IPS DF 4.7 (cell line): Measurements from ENCODE around the gene SLC44A5.

ENCODE experiments used
- DNase-seq: peaks from one replicate; pipeline ENCODE4 v3.0.0-alpha.2; 2013; ENCODE audit warnings: low spot score; ENCODE audit errors: extremely low read depth

The SLC44A5 gene

DNA sequence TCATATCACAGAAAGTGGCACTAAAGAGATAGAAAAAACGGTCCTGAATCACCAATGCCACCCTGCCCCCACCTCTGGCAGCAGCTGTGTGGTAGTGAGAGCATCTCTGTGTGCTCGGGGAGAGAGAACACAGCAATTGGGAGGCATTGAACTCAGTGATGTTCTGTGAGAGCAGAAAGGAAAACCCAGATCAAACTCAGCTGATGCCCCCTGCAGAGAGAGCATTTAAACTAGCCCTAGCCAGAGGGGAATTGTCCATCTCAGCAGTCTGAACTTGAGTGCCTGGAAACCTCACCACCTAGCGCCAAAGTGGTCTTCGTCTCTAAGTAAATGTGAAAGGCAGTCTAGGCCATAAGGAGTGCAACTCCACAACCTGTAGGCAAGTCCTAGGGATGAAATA lies 21.3 kb downstream of the SLC44A5 start:
- no peak for DNase-seq

DNA sequence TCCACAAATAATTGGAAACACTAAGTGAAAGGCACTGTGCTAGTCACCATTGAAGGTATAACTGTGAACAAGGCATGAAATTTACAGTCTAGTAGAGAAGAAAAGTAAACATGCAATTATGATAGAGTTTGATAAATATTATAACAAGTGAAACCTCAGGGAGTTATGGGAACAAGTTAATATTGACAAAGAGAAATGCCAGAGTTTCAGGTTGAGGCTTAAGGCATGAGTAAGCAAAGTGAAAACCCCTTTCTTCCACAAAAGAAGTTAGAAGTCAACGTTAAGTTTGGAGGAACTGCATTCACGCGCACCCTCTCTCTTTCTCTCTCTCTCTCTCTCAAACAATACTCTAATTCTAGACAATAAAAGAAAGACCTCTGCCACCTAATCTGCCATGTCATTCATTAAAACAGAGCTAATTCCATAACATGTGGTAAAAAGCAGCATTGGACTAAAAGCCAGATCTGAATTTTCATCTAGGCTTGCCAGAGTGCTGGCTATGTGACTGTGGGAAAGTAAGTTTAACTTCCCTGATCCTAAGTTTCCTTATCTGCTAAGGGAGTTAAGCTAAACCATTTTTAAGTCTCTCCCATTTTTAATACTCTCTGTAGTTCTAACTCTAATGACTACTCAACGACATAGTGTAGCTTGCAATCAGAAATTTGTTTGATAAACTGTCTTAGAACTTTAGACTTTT lies 22.0 kb downstream of the SLC44A5 start:
- no peak for DNase-seq

DNA sequence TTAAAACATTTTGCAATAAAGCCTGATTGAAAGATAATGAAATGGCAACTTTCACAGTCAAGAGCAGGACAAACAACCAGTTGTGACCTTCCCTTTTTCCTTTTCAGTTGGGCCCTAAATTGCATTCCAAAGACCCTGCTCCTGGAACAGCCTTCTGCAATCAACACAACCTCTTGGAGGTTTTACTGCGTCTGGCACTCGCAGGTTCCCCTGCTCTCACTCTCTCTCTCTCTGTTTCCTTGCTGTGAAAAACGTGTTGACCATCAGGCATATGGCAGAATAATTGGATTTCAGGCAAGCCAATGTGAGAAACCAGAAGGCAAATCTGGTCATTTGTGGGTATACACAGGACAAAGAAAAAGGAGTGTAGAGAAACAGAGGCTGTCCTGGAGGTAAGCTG lies 23.2 kb downstream of the SLC44A5 start:
- DNase-seq, result no peak

DNA sequence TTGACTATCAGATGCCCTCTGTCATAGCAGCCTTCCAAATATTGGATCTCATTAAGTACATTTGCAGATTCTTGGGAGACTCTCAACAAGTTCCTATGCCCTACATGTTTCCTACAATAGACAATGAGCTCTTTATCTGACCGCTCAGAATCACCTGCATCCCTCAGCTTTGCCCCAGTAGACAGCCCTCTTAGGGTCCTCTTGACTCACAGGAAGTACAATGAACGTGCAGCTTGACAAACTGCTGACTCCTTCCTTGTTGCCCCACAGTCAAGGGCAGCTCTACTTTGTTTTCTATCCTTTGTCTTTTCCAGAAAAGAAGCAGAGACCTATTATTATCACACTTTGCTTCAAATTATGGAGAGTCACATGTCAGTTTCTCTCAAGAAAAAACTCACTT lies 27.6 kb downstream of the SLC44A5 start:
- no peak for DNase-seq

DNA sequence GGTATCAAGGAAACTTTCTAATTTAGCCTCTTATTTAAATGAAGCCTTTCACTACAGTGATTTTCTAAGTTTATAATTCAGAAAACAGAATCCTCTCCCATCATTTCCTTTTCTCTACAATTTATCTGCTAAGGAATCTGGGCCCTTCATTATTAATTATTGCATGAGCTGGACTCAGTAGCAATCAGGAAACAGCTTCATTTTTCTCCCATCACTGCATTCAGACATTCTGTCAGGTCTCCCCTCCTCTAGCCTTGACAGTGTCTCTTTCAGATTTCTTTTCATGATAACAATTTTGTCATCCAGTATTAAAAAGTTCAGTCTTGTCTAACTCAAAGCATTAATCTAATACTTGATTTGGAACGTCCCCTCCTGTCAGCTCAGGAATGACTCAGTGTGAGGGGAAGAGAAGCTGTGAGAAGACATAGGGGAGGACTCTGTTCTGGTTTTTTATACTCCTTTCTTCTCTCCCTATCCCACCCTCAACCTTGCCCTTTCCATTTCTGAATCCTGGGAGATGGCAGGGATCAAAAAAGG lies 28.1 kb downstream of the SLC44A5 start:
- DNase-seq, result no peak

DNA sequence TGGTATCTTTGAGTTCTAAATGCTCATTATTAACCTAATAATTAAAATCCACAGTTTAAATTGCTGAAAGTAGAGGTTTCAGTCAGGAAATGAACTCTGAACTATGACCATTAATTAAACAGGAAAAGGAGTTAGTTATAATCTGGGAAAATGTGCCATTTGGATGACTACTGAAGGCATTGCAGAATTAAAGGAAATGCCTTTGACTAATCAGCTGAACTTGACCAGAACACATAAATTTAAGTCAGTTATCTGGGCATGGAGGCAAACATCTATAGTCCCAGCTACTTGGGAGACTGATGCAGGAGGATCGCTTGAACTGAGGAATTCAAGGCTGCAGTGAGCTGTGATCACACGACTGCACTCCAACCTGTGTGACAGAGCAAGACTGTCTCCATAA lies 31.9 kb downstream of the SLC44A5 start:
- no peak for DNase-seq

DNA sequence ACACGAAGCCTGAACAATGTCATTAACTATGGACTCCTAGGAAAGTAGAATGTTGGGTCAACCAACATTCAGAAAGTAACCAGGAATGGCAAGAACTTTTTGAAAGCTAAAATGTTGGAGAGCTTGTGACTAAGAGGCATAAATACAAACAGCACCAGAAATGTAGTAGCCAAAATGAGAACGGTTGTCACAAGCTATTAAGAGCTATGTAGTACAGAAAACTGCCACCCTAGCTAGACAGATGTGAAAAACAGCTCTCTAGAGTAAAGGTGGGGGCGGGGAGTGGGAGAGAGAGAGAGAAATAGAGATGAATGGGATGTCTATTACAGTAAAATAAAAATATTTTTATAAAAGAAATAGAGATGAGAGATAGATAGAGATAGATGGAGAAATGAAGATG lies 35.1 kb downstream of the SLC44A5 start:
- no peak for DNase-seq

- no peak for DNase-seq
These were observed 43.7 kb downstream of the SLC44A5 start for GRCh38 chr1:75567191-75567590.

DNA sequence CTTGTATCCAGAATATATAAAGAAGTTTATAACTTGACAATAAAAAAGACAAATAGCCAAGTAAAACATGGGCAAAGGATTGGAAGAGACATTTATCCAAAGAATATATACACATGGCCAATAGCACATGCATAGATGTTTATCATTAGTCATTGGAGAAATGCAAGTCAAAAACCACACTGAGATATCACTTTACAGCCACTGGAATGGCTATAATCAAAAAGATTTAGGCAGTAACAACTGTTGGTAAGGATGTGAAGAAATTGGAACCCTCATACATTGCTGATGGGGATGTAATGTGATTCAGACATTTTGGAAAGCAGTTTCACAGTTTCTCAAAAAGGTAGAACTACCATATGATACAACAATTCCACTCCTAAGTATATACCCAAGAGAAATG lies 51.1 kb downstream of the SLC44A5 start:
- DNase-seq, result no peak

GRCh38 chr1:75559136-75559535 lies 51.8 kb downstream of the SLC44A5 start:
- no peak for DNase-seq

- DNase-seq, result no peak
These were observed 56.0 kb downstream of the SLC44A5 start for GRCh38 chr1:75554870-75555269.

- DNase-seq, result no peak
These were observed 56.7 kb downstream of the SLC44A5 start for GRCh38 chr1:75554181-75554580.

- no peak for DNase-seq
These were observed 60.4 kb downstream of the SLC44A5 start for GRCh38 chr1:75550559-75550958.

DNA sequence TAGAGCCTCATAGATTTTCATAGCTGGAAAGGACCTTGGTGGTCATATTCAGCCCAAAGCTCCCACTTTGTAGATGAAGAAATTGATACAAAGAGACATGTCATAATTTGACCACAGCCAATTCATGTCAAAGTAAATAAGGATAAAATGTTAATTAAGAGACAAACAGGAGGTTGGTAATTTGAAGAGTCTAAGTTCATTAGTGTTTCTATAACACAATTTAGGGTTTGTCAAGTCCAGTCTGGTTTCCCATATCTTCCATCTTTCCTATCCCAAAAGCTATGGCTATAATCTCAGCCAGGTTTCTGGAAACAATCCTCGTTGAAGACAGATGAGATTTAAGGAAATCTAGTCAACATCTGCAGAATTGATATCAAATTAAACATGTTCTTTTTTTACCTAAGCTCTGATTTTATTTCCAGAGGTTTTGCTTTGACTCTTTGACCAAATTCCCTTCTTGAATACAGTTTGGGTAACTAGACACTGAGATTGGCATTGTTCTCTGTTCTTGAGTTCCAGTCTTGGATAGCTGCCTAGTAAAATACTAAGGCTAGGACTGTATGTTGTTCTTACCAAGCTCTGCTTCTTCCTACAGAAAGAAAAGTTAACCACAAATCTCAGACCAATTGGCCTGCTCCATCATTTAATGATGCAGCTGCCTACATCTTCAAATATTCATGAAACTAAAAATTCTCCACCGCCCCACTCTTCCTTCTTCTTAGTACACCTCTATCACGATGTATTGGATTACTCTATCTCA lies 62.0 kb downstream of the SLC44A5 start:
- DNase-seq, result no peak

- no peak for DNase-seq
These were observed 67.2 kb downstream of the SLC44A5 start for GRCh38 chr1:75543705-75544104.

GRCh38 chr1:75542818-75543570 lies 67.9 kb downstream of the SLC44A5 start:
- DNase-seq, result no peak

DNA sequence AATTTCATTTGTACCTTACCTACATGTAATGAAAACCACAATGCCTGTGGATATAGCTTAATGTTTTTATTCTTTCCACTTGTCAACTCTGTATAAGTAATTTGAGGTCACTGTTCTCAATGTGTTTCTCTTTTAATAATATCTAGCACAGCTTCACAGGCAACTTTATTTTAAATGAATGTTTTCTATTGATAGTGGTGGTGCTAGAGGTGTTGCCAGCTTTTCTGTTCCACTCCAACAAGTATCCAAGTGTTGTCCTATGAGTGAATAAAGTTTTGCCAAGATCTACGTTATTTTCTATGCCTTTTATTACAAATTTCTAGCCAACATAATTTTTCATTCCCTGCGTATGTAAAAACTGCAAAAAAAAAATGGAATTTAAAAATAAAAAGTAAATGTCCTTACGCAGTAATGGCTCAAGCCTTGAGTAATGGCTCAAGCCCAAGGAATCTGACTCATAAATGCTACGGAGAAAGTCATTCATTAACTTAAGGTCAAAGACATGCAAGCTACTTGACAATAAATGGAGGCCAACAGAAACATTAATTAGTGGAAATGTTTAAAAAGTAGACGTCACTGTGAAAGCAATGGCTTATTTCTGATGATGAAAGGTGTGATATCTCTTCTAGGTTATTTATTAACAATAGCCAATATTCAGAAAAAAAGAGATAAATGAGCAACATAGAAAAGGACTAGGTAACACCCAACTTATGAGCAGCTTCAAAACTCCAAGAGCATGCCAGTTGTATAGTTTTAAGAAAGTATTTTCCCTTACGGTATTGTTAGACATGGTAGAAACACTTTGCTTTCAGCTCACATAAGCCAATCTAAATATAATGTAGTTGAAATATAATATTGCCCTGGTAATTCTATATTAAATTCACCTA lies 71.4 kb downstream of the SLC44A5 start:
- no peak for DNase-seq

- DNase-seq, result no peak
These were observed 77.8 kb downstream of the SLC44A5 start for GRCh38 chr1:75533085-75533484.

GRCh38 chr1:75531570-75531969 lies 79.3 kb downstream of the SLC44A5 start:
- no peak for DNase-seq

- DNase-seq, result no peak
These were observed 81.4 kb downstream of the SLC44A5 start for GRCh38 chr1:75529488-75529887.

GRCh38 chr1:75528001-75528400 lies 82.9 kb downstream of the SLC44A5 start:
- no peak for DNase-seq
